ENCODE measurements around the gene NPR2. TPM values are rescaled to one million over a fixed set of nuclear protein-coding genes. Genes with fewer than 3 reads are reported as not detected.

NPR2 gene
- total RNA-seq, 1 donor from 2014 or later: 20.6 TPM

- Histone ChIP-seq H3K36me3 (no peaks in the 10 kb centered on the region), H3K9me3 (no peaks in the 10 kb centered on the region), H3K27ac (no peak overlapping the region), H3K4me3 (no peak overlapping the region), H3K4me1 (peaks cover 26% of the 10 kb centered on the region), H3K27me3 (ENCODE audit: low read depth) (no peaks in the 10 kb centered on the region)
- DNase-seq (no peak), ATAC-seq (no peak)
- intact Hi-C loops (cut with DNase I): no loop called here
- TF ChIP-seq CTCF (IDR thresholded peaks at IDR 0.05): no peak
These were observed 48.5 kb downstream of the NPR2 start for GRCh38 chr9:35839926-35840325.

- no peak for TF ChIP-seq CTCF (IDR thresholded peaks at IDR 0.05)
- Histone ChIP-seq H3K4me3 (no peak overlapping the region), H3K36me3 (no peaks in the 10 kb centered on the region), H3K27ac (no peak overlapping the region), H3K27me3 (ENCODE audit: low read depth) (no peaks in the 10 kb centered on the region), H3K4me1 (peaks cover 27% of the 10 kb centered on the region), H3K9me3 (no peaks in the 10 kb centered on the region)
- intact Hi-C loops (cut with DNase I): no loop called here
- DNase-seq: no peak
- ATAC-seq: no peak
These were observed 49.7 kb downstream of the NPR2 start for GRCh38 chr9:35840881-35841644.

DNA sequence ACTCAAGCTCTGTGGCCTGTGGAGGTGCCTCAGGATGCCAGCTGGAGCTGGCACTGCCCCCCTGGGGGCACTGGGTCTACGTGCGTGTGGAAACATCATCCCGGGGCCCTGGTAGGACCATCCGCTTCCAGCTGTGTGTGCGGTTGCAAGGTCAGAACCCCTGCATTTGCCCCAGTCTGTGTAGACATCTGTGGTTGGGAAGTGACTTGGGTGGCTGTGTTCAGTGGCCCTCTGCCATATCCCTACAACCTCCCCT, 50.2 kb downstream of the NPR2 start:
- no peaks in the 10 kb centered on the region for H3K27me3 ChIP-seq (ENCODE audit: low read depth)
- no peak overlapping the region for H3K27ac ChIP-seq
- H3K36me3 ChIP-seq: no peaks in the 10 kb centered on the region
- H3K9me3 ChIP-seq: no peaks in the 10 kb centered on the region
- no peak for DNase-seq
- intact Hi-C loops (cut with DNase I): no loop called here
- no peak overlapping the region for H3K4me3 ChIP-seq
- no peak for ATAC-seq
- TF ChIP-seq CTCF (IDR thresholded peaks at IDR 0.05): no peak
- peaks cover 24% of the 10 kb centered on the region for H3K4me1 ChIP-seq

GRCh38 chr9:35842020-35842745, 50.8 kb downstream of the NPR2 start:
- no peak overlapping the region for H3K4me3 ChIP-seq
- no peak for ATAC-seq
- DNase-seq: no peak
- H3K27me3 ChIP-seq (ENCODE audit: low read depth): no peaks in the 10 kb centered on the region
- H3K27ac ChIP-seq: no peak overlapping the region
- intact Hi-C loops (cut with DNase I): no loop called here
- TF ChIP-seq CTCF (IDR thresholded peaks at IDR 0.05): no peak
- no peaks in the 10 kb centered on the region for H3K9me3 ChIP-seq
- no peaks in the 10 kb centered on the region for H3K36me3 ChIP-seq
- H3K4me1 ChIP-seq: peaks cover 24% of the 10 kb centered on the region

GRCh38 chr9:35842795-35843194, 51.4 kb downstream of the NPR2 start:
- no peak for TF ChIP-seq CTCF (IDR thresholded peaks at IDR 0.05)
- no peak for DNase-seq
- Histone ChIP-seq H3K36me3 (no peaks in the 10 kb centered on the region), H3K4me1 (peaks cover 26% of the 10 kb centered on the region), H3K4me3 (no peak overlapping the region), H3K27ac (no peak overlapping the region), H3K9me3 (no peaks in the 10 kb centered on the region), H3K27me3 (ENCODE audit: low read depth) (no peaks in the 10 kb centered on the region)
- no peak for ATAC-seq
- intact Hi-C loops (cut with DNase I): no loop called here

Measured in lower lobe of right lung (tissue), 2 donors.